GM19351 (cell line): ENCODE measurements around the gene RABGGTA.
"Not testable (repeated sequence)": the region's sequence is repeated elsewhere in the genome, so short reads cannot be mapped to it uniquely, and the experiment has no call there.

Experiments used
- ATAC-seq: cut with Tn5 transposase; IDR thresholded peaks from one replicate; pipeline ENCODE4 v1.9.1; 2021; ENCODE audit warnings: mild to moderate bottlenecking, moderate library complexity; ENCODE audit not compliant: unreplicated experiment

Gene RABGGTA

GRCh38 chr14:24245350-24245749 lies 26.0 kb downstream of the RABGGTA start:
- ATAC-seq = not testable (repeated sequence)

- ATAC-seq = no peak
These were observed 28.0 kb downstream of the RABGGTA start for GRCh38 chr14:24243336-24243836.

GRCh38 chr14:24241829-24242443 lies 29.5 kb downstream of the RABGGTA start:
- ATAC-seq = peak; percentile 77

- ATAC-seq = no peak
These were observed 31.1 kb downstream of the RABGGTA start for GRCh38 chr14:24240110-24240918.

GRCh38 chr14:24238527-24239037 lies 32.8 kb downstream of the RABGGTA start:
- ATAC-seq = no peak

- no peak for ATAC-seq
These were observed 33.3 kb downstream of the RABGGTA start for GRCh38 chr14:24238123-24238522.

- ATAC-seq = no peak
These were observed 33.9 kb downstream of the RABGGTA start for GRCh38 chr14:24237463-24237955.

GRCh38 chr14:24236689-24237462 lies 34.5 kb downstream of the RABGGTA start:
- ATAC-seq = no peak

GRCh38 chr14:24235804-24236688 lies 35.4 kb downstream of the RABGGTA start:
- ATAC-seq = no peak

- no peak for ATAC-seq
These were observed 37.0 kb downstream of the RABGGTA start for GRCh38 chr14:24234095-24235005.

GRCh38 chr14:24233538-24233866 lies 37.9 kb downstream of the RABGGTA start:
- no peak for ATAC-seq

- peak; percentile 59 for ATAC-seq
These were observed 38.5 kb downstream of the RABGGTA start, which contains the start of gene GMPR2 for GRCh38 chr14:24232645-24233537. GMPR2 (plus strand) TSS chr14:24232929; CDS start chr14:24233254, 325 bp downstream.

GRCh38 chr14:24232121-24232644 lies 39.2 kb downstream of the RABGGTA start, which contains the start of gene NEDD8:
NEDD8 (minus strand) TSS chr14:24232367; CDS start chr14:24232267, 100 bp downstream.
- ATAC-seq = peak; percentile 76

GRCh38 chr14:24231263-24232120 lies 39.9 kb downstream of the RABGGTA start:
- ATAC-seq = peak; percentile 15

GRCh38 chr14:24228902-24229301 lies 42.5 kb downstream of the RABGGTA start:
- ATAC-seq = no peak

- ATAC-seq = no peak
These were observed 44.9 kb downstream of the RABGGTA start for GRCh38 chr14:24226473-24226872.

- ATAC-seq = no peak
These were observed 46.8 kb downstream of the RABGGTA start for GRCh38 chr14:24224618-24225071.
